T-helper 2 cell treated with Interferon-gamma antibody and Interleukin-4, amounts not matched to agents 5 μg/mL and 100 μg/mL, for 36 hours (primary cell): ENCODE measurements around the gene FDXR.

Experiments used
- DNase-seq: peaks from one replicate; pipeline ENCODE4 v3.0.0; 2021; ENCODE audit warnings: low spot score
- H3K27ac Mint-ChIP-seq: one replicate; pipeline ENCODE4 v1.8.0; 2021; ENCODE audit warnings: mild to moderate bottlenecking, mixed read lengths
- H3K27me3 Mint-ChIP-seq: one replicate; pipeline ENCODE4 v1.8.0; 2021; ENCODE audit warnings: low read depth, mixed read lengths
- H3K36me3 Mint-ChIP-seq: one replicate; pipeline ENCODE4 v1.8.0; 2021; ENCODE audit warnings: low read depth, mixed read lengths
- H3K4me1 Mint-ChIP-seq: one replicate; pipeline ENCODE4 v1.8.0; 2021; ENCODE audit warnings: low read depth, mixed read lengths
- H3K4me3 Mint-ChIP-seq: one replicate; pipeline ENCODE4 v1.8.0; 2022; ENCODE audit warnings: mild to moderate bottlenecking, moderate library complexity, mixed read lengths
- H3K9me3 Mint-ChIP-seq: one replicate; pipeline ENCODE4 v1.8.0; 2021; ENCODE audit warnings: mixed read lengths

The FDXR gene

DNA sequence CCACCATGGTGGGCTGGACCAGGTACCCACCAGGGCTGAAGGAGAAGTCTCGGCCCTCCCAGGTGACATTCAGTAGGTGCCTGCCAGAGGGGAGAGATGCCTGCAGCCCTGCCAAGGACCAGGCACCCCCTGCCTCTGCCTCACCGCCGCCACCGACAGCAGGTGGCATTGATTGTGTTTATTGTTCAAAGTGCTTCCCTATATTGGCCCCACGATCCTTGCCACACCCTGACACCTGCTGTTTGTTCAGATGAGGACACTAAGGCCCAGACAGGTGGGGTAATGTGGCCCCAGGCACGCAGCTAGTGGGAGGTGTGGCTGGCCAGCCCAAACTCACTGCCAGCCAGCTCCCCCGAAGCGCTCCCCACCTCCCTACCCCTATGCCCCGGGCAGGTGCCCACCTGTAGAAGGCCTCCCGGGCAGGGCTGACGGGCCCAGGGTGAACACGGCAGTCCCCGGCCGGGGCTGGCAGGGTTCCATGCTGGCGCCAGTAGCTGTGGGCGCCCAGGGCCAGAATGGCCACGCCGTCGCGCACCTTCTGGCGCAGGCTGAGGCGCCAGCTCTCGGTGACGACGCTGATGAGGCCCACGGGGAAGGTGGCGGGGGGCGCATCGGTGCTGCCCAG, 21.1 kb downstream of the FDXR start:
- peaks cover 5% of the 10 kb centered on the region for H3K4me1 Mint-ChIP-seq
- H3K27ac Mint-ChIP-seq: no peak overlapping the region
- H3K36me3 Mint-ChIP-seq: no peaks in the 10 kb centered on the region
- DNase-seq: no peak
- H3K9me3 Mint-ChIP-seq: no peaks in the 10 kb centered on the region
- H3K27me3 Mint-ChIP-seq: peaks cover 38% of the 10 kb centered on the region
- H3K4me3 Mint-ChIP-seq: no peak overlapping the region

- DNase-seq: no peak
- Mint-ChIP-seq H3K27me3 (peaks cover 30% of the 10 kb centered on the region), H3K27ac (no peak overlapping the region), H3K4me3 (peak overlapping the region; percentile 2), H3K9me3 (no peaks in the 10 kb centered on the region), H3K36me3 (no peaks in the 10 kb centered on the region), H3K4me1 (peaks cover 5% of the 10 kb centered on the region)
These were observed 21.9 kb downstream of the FDXR start for GRCh38 chr17:74850914-74851313.

DNA sequence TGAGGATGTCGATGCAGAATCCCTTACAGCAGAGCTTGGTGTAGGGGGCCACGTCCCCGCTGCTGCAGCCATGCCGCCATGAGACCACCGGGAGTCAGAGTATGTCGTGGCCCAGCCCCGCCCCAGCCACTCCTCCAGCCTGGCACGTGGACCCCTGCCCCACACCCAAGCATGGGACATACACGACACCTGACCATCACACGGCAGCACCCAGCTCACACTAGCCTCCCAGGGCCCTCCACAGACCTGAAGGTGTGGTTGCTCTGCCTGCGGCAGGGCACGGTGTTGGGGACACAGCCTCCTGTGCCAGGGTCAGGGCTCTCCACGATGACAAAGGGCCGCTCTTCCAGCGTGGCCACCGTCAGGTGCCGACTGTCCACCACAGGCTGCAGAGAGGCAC, 22.5 kb downstream of the FDXR start:
- Mint-ChIP-seq H3K27ac (no peak overlapping the region), H3K9me3 (no peaks in the 10 kb centered on the region), H3K4me1 (peaks cover 5% of the 10 kb centered on the region)

GRCh38 chr17:74848656-74849399, 24.0 kb downstream of the FDXR start:
- no peaks in the 10 kb centered on the region for H3K9me3 Mint-ChIP-seq
- no peak for DNase-seq
- no peaks in the 10 kb centered on the region for H3K36me3 Mint-ChIP-seq
- H3K4me1 Mint-ChIP-seq: peaks cover 5% of the 10 kb centered on the region
- no peak overlapping the region for H3K4me3 Mint-ChIP-seq
- H3K27ac Mint-ChIP-seq: no peak overlapping the region
- peaks cover 22% of the 10 kb centered on the region for H3K27me3 Mint-ChIP-seq

More for the DNA sequence above, 22.5 kb downstream of the FDXR start:
- H3K4me3 Mint-ChIP-seq: no peak overlapping the region
- peaks cover 24% of the 10 kb centered on the region for H3K27me3 Mint-ChIP-seq
- no peaks in the 10 kb centered on the region for H3K36me3 Mint-ChIP-seq
- DNase-seq: no peak

- H3K27me3 Mint-ChIP-seq: peaks cover 22% of the 10 kb centered on the region
- peaks cover 4% of the 10 kb centered on the region for H3K36me3 Mint-ChIP-seq
- H3K27ac Mint-ChIP-seq: no peak overlapping the region
- DNase-seq: no peak
- H3K4me3 Mint-ChIP-seq: no peak overlapping the region
- H3K9me3 Mint-ChIP-seq: no peaks in the 10 kb centered on the region
- no peaks in the 10 kb centered on the region for H3K4me1 Mint-ChIP-seq
These were observed 26.2 kb downstream of the FDXR start for GRCh38 chr17:74846621-74847020.

- Mint-ChIP-seq H3K9me3 (no peaks in the 10 kb centered on the region), H3K27me3 (peaks cover 17% of the 10 kb centered on the region), H3K4me1 (peaks cover 4% of the 10 kb centered on the region), H3K4me3 (no peak overlapping the region), H3K36me3 (peaks cover 4% of the 10 kb centered on the region), H3K27ac (no peak overlapping the region)
- DNase-seq: no peak
These were observed 29.5 kb downstream of the FDXR start for GRCh38 chr17:74843352-74843627.

GRCh38 chr17:74842599-74843351, 30.0 kb downstream of the FDXR start:
- Mint-ChIP-seq H3K27me3 (peaks cover 17% of the 10 kb centered on the region), H3K36me3 (peaks cover 4% of the 10 kb centered on the region), H3K9me3 (no peaks in the 10 kb centered on the region), H3K4me3 (no peak overlapping the region), H3K27ac (no peak overlapping the region), H3K4me1 (peaks cover 4% of the 10 kb centered on the region)
- DNase-seq: peak; percentile 14

- no peak overlapping the region for H3K4me3 Mint-ChIP-seq
- H3K4me1 Mint-ChIP-seq: peaks cover 4% of the 10 kb centered on the region
- DNase-seq: no peak
- H3K9me3 Mint-ChIP-seq: no peaks in the 10 kb centered on the region
- H3K27me3 Mint-ChIP-seq: peaks cover 17% of the 10 kb centered on the region
- H3K27ac Mint-ChIP-seq: no peak overlapping the region
- peaks cover 4% of the 10 kb centered on the region for H3K36me3 Mint-ChIP-seq
These were observed 30.6 kb downstream of the FDXR start for GRCh38 chr17:74842146-74842598.

DNA sequence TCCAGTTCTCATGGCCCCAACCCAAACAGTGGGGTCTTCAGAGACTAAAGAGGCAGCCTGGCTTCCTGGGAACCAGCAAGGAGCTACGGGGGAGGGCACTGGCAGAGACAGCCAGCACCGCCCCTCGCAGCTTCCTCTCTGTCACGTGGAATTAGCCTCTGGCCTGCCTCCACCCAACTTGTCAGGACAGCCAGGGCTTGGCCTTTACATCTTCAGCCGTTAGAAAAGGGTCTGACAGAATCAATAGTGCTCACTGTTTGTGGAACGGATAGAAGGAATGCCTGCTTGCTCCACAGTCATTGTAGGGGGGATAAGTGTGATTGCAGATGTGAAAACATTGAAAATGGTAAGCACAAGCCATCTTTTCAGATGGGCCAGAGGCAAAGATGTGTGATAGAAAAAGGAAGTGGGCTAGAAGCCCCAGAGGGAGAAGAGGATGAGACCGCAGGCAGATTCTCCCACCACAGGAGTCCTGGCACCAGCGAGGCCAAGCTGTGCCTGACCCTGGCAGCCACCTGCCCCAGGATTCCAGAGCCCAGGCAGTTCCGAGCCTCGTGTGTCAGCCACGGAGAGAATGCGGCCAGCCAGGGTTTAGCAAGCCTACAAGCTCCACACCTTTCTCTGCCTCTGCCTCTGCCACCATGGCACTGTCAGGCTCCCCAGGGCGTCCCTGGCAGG, 31.7 kb downstream of the FDXR start:
- Mint-ChIP-seq H3K4me3 (no peak overlapping the region), H3K27me3 (peaks cover 17% of the 10 kb centered on the region), H3K27ac (no peak overlapping the region), H3K36me3 (peaks cover 7% of the 10 kb centered on the region), H3K4me1 (peaks cover 4% of the 10 kb centered on the region), H3K9me3 (no peaks in the 10 kb centered on the region)
- DNase-seq: no peak

GRCh38 chr17:74839990-74840852, 32.6 kb downstream of the FDXR start:
- no peak overlapping the region for H3K4me3 Mint-ChIP-seq
- peaks cover 11% of the 10 kb centered on the region for H3K36me3 Mint-ChIP-seq
- no peak for DNase-seq
- peaks cover 4% of the 10 kb centered on the region for H3K4me1 Mint-ChIP-seq
- peaks cover 17% of the 10 kb centered on the region for H3K27me3 Mint-ChIP-seq
- no peaks in the 10 kb centered on the region for H3K9me3 Mint-ChIP-seq
- H3K27ac Mint-ChIP-seq: no peak overlapping the region

GRCh38 chr17:74838274-74838673, 34.5 kb downstream of the FDXR start:
- H3K27ac Mint-ChIP-seq: no peak overlapping the region
- no peak overlapping the region for H3K4me3 Mint-ChIP-seq
- peaks cover 7% of the 10 kb centered on the region for H3K27me3 Mint-ChIP-seq
- H3K36me3 Mint-ChIP-seq: peaks cover 11% of the 10 kb centered on the region
- H3K9me3 Mint-ChIP-seq: no peaks in the 10 kb centered on the region
- H3K4me1 Mint-ChIP-seq: peaks cover 4% of the 10 kb centered on the region
- DNase-seq: no peak

DNA sequence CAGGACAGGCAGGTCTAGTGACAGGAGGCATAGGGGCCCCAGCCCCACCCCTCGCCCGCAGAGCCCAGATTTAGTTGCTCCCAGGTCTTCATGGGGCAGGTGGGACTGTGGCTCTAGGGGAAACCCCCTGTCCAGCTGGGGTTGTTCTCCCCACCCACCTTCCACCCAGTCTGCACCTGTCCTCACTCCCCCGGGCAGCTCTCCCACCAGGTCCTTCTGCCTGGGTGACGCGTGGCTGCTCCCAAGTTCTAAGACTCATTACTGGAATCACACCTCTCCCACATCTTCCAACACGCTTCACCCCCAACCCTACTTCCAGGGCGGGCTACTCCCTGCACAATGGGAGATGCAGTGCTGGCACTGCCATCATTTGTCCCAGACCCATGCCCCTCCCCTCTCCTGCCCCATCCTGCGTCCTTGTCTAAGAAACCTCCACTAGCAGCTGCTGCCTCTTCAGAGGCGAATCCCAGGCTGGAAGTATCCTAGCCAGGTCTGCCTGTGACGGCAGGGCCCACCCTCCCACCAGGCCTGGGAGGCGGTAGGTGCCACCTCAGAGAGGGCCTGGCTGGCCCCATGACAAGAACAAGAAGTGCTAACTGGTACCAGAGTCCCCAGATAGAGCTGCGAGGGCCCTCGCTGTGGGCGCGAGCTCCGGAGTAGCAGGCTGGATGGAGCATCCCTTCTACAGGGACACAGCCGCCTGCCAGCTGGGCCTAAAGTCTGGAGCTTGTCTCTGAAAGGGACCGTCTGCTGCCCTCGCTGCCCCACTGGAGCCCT, 35.9 kb downstream of the FDXR start:
- Mint-ChIP-seq H3K4me3 (no peak overlapping the region), H3K9me3 (no peaks in the 10 kb centered on the region), H3K27me3 (peaks cover 2% of the 10 kb centered on the region), H3K36me3 (peaks cover 9% of the 10 kb centered on the region), H3K4me1 (peaks cover 4% of the 10 kb centered on the region), H3K27ac (no peak overlapping the region)
- DNase-seq: no peak

- H3K36me3 Mint-ChIP-seq: peaks cover 7% of the 10 kb centered on the region
- H3K4me3 Mint-ChIP-seq: no peak overlapping the region
These were observed 36.6 kb downstream of the FDXR start for GRCh38 chr17:74836191-74836590.

More at GRCh38 chr17:74836191-74836590, 36.6 kb downstream of the FDXR start:
- Mint-ChIP-seq H3K4me1 (peaks cover 4% of the 10 kb centered on the region), H3K27me3 (no peaks in the 10 kb centered on the region), H3K9me3 (no peaks in the 10 kb centered on the region), H3K27ac (no peak overlapping the region)
- DNase-seq: no peak
